Measurements from ENCODE around the gene NPTX1.
A peak's percentile ranks its signal among the peaks of the same experiment; 100 is the strongest.

Gene NPTX1

GRCh38 chr17:80453126-80453997 is 23.0 kb downstream of the NPTX1 start:
- Histone ChIP-seq H3K4me3 (ENCODE audit: low read depth in 1 of 2, low read length in 2 of 2) (peak overlapping the region; percentile 62 to 82; a peak in 3 of 4 replicates), H3K36me3 (ENCODE audit: insufficient read depth, low read length) (no peaks in the 10 kb centered on the region; the same call in 1 of the 2 replicates), H4K20me1 (ENCODE audit: insufficient read depth, low read length) (no peaks in the 10 kb centered on the region), H3K9ac (ENCODE audit: low read depth, low read length) (peak overlapping the region; percentile 96), H3K9me3 (ENCODE audit: insufficient read depth, low read length, severe bottlenecking) (no peaks in the 10 kb centered on the region), H3K4me1 (ENCODE audit: insufficient read depth, low read length) (peaks cover 23% of the 10 kb centered on the region), H3K4me2 (ENCODE audit: insufficient read depth, low read length) (peak overlapping the region; percentile 83), H3K27ac (ENCODE audit: low read length) (peak overlapping the region; percentile 97), H2AFZ (ENCODE audit: low read depth, low read length) (no peak overlapping the region), H3K79me2 (ENCODE audit: insufficient read depth, low read length) (peaks cover 7% of the 10 kb centered on the region), H3K27me3 (ENCODE audit: insufficient read depth, low read length, poor library complexity) (no peaks in the 10 kb centered on the region)
- DNase-seq (no peak), ATAC-seq (ENCODE audit: insufficient read depth, low read depth) (no peak)
- no peak for TF ChIP-seq CTCF (IDR thresholded peaks at IDR 0.05; ENCODE audit: borderline replicate concordance, extremely low read depth, low read length, poor library complexity, severe bottlenecking)

GRCh38 chr17:80452173-80452915 is 24.1 kb downstream of the NPTX1 start:
- H4K20me1 ChIP-seq (ENCODE audit: insufficient read depth, low read length), result no peaks in the 10 kb centered on the region
- peaks cover 7% of the 10 kb centered on the region for H3K79me2 ChIP-seq (ENCODE audit: insufficient read depth, low read length)
- TF ChIP-seq CTCF (IDR thresholded peaks at IDR 0.05; ENCODE audit: borderline replicate concordance, extremely low read depth, low read length, poor library complexity, severe bottlenecking) (no peak), EZH2 (IDR thresholded peaks at IDR 0.05; ENCODE audit: borderline replicate concordance, low read depth, low read length, severe bottlenecking) (no peak)
- no peaks in the 10 kb centered on the region; the same call in 1 of the 2 replicates for H3K36me3 ChIP-seq (ENCODE audit: insufficient read depth, low read length)
- ATAC-seq (ENCODE audit: insufficient read depth, low read depth) (no peak), DNase-seq (no peak)
- H3K27ac ChIP-seq (ENCODE audit: low read length), result no peak overlapping the region
- no peaks in the 10 kb centered on the region for H3K9me3 ChIP-seq (ENCODE audit: insufficient read depth, low read length, severe bottlenecking)
- peaks cover 23% of the 10 kb centered on the region for H3K4me1 ChIP-seq (ENCODE audit: insufficient read depth, low read length)
- no peak overlapping the region for H3K9ac ChIP-seq (ENCODE audit: low read depth, low read length)
- H2AFZ ChIP-seq (ENCODE audit: low read depth, low read length), result no peak overlapping the region
- no peak overlapping the region for H3K4me3 ChIP-seq (ENCODE audit: low read depth in 1 of 2, low read length in 2 of 2)
- H3K4me2 ChIP-seq (ENCODE audit: insufficient read depth, low read length), result 0 out of 2 replicates have a peak overlapping the region, but pooled peaks have one; percentile 83
- no peaks in the 10 kb centered on the region for H3K27me3 ChIP-seq (ENCODE audit: insufficient read depth, low read length, poor library complexity)

GRCh38 chr17:80451104-80451775 is 25.2 kb downstream of the NPTX1 start:
- Histone ChIP-seq H3K4me2 (ENCODE audit: insufficient read depth, low read length) (no peak overlapping the region), H3K27me3 (ENCODE audit: insufficient read depth, low read length, poor library complexity) (no peaks in the 10 kb centered on the region), H3K4me1 (ENCODE audit: insufficient read depth, low read length) (peaks cover 23% of the 10 kb centered on the region), H3K9ac (ENCODE audit: low read depth, low read length) (no peak overlapping the region), H3K4me3 (ENCODE audit: low read depth in 1 of 2, low read length in 2 of 2) (no peak overlapping the region), H3K9me3 (ENCODE audit: insufficient read depth, low read length, severe bottlenecking) (no peaks in the 10 kb centered on the region), H2AFZ (ENCODE audit: low read depth, low read length) (no peak overlapping the region), H3K27ac (ENCODE audit: low read length) (no peak overlapping the region), H3K79me2 (ENCODE audit: insufficient read depth, low read length) (peaks cover 7% of the 10 kb centered on the region), H4K20me1 (ENCODE audit: insufficient read depth, low read length) (no peaks in the 10 kb centered on the region), H3K36me3 (ENCODE audit: insufficient read depth, low read length) (no peaks in the 10 kb centered on the region; the same call in 1 of the 2 replicates)
- DNase-seq (no peak), ATAC-seq (ENCODE audit: insufficient read depth, low read depth) (no peak)
- TF ChIP-seq CTCF (IDR thresholded peaks at IDR 0.05; ENCODE audit: borderline replicate concordance, extremely low read depth, low read length, poor library complexity, severe bottlenecking) (no peak), EZH2 (IDR thresholded peaks at IDR 0.05; ENCODE audit: borderline replicate concordance, low read depth, low read length, severe bottlenecking) (no peak)
